HG03354 (cell line): ENCODE measurements around the gene ATAD3B.

Experiments used
- ATAC-seq: cut with Tn5 transposase; IDR thresholded peaks from one replicate; pipeline ENCODE4 v1.9.1; 2021; ENCODE audit warnings: mild to moderate bottlenecking; ENCODE audit not compliant: unreplicated experiment, poor library complexity, severe bottlenecking

ATAD3B gene

DNA sequence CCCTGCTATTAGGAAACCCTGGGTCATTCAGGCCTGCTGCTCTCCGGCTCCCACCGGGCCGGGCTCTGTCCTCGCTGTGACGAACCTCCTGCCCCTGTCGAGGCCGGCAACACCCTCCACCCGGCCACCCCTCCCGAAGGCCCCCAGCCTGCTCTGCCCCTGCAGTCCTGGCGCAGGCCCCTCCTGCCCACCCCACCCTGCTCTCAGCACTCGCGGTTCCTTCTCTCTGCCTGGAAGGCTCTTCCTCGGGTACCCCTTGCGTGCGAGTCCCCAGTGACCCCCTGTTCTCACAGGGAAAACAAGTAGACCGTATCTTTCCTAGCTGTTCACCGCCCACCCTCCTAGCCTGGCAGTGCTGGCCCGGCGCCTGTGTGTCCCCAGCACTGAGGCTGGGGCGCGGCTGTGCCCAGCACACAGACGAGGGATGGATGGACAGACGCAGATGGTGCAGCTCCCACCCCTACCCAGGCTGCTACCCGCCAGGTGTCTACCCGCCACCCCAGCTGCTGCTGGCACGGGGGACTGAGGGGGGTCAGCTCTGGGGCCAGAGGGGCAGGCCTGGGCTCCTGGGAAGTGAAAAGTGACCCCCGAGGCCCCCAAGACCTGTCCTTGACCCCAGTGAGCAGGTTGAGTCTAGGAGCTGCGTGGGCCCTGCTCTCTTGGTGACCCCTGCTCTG, 39.2 kb upstream of the ATAD3B start:
- no peak for ATAC-seq

GRCh38 chr1:1432951-1433803, 38.4 kb upstream of the ATAD3B start:
- no peak for ATAC-seq

GRCh38 chr1:1433804-1434130, 37.8 kb upstream of the ATAD3B start:
- ATAC-seq = no peak

GRCh38 chr1:1434131-1434823, 37.3 kb upstream of the ATAD3B start:
- no peak for ATAC-seq

DNA sequence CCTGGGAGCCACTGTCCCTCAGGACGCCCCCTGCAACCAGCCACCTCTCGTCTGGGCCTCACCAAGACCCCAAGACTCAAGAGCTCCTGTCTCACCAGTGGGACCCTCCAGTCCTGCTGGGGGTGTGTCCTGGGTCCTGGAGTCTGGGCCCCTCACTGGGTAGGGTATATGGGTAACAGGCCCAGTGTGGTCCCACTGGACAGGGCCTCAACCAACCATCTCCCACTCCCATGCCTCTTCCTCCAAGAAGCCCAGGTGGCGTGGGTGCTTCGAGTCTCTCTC, 36.8 kb upstream of the ATAD3B start:
- no peak for ATAC-seq

- no peak for ATAC-seq
Observed at GRCh38 chr1:1435106-1435903, 36.3 kb upstream of the ATAD3B start, which contains the start of gene VWA1. VWA1 (plus strand) TSS chr1:1435690; CDS start chr1:1435749, 59 bp downstream.

GRCh38 chr1:1435911-1436629, 35.5 kb upstream of the ATAD3B start:
- no peak for ATAC-seq

DNA sequence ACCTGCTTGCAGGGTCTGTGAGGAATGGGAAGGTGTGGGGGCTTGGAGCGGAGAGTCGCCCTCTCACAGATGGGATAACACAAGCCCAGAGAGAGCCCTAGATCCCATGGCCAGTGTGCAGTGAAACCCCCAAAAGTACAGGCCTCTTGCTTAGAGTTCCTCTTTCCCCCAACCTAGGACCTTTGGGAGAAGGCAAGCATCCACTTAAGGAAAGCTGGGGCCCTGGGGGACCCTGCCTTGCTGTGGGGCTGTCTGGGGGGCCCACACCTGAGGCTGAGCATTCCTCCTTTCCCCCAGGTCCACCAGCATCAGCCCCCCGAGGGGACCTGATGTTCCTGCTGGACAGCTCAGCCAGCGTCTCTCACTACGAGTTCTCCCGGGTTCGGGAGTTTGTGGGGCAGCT, 34.9 kb upstream of the ATAD3B start:
- ATAC-seq = no peak

GRCh38 chr1:1437033-1437903, 34.3 kb upstream of the ATAD3B start:
- no peak for ATAC-seq

DNA sequence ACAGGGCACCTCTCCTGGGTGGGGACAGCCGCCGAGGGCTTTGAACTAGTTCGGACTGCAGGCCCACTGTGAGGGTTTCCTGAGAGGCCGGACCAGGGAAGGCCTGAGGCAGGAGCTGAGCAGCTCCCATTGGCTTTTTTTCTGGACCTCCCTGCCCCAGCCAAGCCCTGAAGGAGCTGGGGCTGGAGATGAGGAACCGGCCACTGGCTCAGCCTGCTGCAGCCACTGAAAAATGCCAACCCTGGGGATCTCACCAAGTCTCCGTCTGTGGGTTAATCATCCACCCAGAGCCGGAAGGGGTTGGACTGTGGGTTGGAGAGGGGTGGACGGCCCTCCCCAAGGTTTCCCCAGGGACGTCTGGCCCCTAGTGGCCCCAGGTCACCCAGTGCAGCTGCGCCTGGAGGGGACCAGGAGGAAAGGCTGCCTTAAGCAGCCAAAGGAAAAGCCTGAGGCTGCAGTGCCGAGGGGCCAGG, 33.6 kb upstream of the ATAD3B start:
- ATAC-seq = peak; percentile 61

DNA sequence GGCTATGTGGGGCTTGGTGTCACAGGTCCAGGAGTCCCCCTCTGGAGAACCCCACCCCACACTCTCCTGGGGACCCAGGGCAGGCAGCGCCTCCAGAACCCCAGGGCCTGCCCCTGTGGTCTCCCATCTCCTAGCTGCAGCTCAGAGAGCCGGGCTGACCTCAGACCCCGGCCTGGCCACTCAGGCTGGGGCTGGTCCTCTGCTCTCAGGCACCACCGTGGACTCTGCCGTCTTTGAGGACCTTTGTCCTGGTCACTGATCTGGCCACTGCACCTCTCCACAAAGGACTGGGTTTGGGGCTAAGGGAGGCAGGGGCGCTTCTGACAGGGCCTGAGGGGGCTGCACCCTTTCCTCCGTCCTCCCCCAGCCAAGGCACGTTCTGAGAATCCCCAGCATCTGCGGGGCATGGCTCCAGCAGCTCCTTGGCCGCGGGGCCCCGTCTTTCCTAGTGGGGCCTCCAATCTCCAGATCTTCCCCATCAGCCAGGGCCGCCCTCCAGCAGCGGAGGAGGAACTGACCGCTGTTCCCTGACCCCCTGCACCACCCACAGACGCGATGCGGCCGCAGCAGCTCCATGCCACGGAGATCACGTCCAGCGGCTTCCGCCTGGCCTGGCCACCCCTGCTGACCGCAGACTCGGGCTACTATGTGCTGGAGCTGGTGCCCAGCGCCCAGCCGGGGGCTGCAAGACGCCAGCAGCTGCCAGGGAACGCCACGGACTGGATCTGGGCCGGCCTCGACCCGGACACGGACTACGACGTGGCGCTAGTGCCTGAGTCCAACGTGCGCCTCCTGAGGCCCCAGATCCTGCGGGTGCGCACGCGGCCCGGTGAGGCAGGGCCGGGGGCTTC, 32.8 kb upstream of the ATAD3B start:
- ATAC-seq = no peak

DNA sequence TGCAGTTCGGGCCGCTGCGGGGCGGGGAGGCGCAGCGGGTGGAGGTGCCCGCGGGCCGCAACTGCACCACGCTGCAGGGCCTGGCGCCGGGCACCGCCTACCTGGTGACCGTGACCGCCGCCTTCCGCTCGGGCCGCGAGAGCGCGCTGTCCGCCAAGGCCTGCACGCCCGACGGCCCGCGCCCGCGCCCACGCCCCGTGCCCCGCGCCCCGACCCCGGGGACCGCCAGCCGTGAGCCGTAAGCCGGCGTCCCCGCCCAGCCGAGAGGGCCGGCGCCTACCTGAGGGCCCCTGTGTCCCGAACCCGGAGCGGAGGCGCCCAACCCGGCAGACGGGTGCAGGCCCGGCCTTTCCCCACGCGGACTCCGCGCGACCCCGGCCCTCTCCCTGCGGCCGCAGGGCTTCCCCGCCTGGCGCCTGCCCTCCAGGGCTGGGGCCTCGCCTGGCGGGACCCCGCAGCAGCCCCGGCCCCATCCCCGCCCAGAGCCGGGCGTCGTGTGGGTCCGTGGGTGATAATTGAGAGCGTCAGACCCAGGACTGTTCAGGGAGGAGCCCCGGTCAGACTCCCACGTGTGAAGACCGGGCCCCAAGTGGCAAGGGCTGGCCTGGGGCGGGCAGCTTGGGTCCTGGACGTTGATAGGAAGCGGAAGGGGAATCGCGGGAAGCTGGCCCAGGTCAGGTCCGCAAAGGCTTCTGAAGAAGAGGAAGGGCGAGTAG, 31.9 kb upstream of the ATAD3B start:
- no peak for ATAC-seq

DNA sequence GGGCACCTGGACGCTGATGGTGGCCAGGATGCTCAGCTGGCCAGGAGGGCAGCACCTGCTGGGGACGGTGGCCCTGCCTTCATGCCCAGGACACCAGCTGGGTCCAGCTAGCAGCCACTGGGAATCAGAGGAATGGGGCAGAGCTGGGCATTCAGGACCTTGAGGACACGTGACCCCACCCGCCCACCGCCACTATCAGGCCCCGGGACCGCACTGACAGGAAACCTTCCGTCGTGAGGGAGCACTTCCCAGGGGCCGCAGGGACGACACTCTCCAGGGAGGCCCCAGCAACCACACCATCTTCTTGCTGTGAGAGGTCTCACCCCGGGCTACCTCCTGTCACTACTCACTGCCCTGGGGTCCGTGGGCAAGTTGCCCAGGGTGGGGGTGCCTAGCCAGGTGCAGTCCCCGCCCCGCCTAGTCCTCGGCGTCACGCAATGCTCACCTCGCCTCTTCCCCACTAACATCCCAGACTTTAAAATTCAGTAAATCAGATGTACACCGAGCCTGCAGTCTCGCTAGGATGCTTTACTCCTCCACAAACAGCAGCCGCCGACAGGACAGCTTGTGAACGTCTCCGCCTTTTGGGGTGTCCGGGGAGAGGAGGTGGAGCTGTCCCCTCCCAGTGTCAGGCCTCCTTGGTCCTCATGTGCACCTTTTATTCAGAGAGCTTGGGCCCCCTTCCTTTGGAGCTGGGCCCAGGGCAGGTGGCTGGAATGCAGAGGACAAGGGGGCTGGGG, 31.1 kb upstream of the ATAD3B start:
- no peak for ATAC-seq

GRCh38 chr1:1441002-1441888, 30.3 kb upstream of the ATAD3B start:
- ATAC-seq = no peak

GRCh38 chr1:1442069-1442770, 29.3 kb upstream of the ATAD3B start:
- ATAC-seq = no peak
